Activated CD4-positive, alpha-beta T cell treated with anti-CD3 and anti-CD28 coated beads for 4 hours (primary cell): ENCODE data around the gene RBL2.
"Not testable (repeated sequence)": the region's sequence is repeated elsewhere in the genome, so short reads cannot be mapped to it uniquely, and the experiment has no call there.

Source experiments
- DNase-seq, 2 donors: peaks; one replicate each; pipeline ENCODE4 v3.0.0-alpha.2; 2020

Gene RBL2

DNA sequence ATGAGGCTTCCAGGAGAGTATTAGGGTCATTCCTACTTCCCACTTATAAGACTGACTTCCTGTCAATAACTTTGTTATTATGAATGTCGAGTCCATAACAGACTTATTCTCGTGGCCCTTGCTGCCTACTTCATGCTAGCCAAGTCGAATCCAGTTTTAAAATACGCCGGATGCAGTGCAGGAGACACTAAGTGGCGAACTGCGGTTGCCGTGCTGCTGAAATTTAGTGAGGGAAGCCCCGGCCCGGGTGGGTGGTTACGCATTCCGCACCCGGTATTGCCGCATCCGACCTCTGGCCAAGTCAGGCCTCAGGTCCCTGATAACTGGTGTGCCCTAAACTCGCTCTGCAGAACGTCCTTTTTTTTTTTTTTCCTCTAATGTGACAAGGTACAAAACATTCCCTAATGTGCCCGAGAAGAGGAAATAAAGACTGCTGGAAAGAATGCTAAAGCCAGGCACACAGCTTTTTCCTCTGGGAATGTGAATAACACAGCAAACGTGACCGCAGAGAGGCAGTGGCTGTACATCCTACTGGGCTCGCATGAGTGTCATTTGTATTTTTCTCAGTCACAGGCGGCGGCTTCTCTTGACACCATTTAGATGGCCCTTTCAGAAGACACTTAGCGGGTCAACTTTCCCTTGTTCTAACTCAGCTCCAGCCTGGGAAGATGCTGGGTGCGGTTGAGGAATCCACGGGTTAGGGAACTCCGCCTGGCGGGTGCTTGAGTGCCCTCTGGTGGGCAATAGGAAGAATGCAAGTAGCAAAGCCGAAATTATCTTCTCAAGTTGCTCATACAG is 75.8 kb downstream of the RBL2 start:
- peak; percentile 48 to 50 for DNase-seq

DNA sequence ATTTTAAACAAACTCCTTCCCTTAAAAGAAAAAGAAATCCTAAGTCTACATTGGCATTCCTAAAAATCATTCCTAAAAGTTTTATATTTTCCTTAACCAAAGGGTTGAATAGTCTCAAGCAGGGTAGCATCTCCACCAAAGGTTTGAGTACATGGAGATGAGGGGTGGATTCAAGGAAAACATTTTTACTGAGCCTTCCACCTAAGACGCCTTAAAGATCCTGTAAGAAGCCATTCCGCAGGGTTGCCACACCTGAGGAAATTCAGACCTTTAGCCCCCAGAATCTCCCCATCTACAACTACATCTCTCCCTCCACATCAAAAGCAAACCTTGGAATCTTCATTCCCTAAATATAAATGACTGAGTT is 76.4 kb downstream of the RBL2 start:
- DNase-seq, result no peak

DNA sequence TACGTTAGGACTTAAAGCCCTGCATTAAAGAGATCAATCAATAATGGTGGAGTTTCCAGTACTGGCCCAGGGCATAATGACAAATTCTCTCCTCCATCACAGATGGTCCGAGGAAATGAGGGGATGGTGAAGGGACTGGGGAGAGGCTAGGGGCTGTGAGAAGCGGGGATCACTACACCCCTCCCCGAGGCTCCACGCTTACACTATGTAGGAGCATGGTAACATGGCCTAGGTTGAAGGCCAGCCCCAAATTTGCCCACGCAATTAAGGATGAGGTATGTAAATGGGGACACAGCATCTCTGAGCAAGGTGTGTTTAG is 76.8 kb downstream of the RBL2 start:
- DNase-seq, result no peak

DNA sequence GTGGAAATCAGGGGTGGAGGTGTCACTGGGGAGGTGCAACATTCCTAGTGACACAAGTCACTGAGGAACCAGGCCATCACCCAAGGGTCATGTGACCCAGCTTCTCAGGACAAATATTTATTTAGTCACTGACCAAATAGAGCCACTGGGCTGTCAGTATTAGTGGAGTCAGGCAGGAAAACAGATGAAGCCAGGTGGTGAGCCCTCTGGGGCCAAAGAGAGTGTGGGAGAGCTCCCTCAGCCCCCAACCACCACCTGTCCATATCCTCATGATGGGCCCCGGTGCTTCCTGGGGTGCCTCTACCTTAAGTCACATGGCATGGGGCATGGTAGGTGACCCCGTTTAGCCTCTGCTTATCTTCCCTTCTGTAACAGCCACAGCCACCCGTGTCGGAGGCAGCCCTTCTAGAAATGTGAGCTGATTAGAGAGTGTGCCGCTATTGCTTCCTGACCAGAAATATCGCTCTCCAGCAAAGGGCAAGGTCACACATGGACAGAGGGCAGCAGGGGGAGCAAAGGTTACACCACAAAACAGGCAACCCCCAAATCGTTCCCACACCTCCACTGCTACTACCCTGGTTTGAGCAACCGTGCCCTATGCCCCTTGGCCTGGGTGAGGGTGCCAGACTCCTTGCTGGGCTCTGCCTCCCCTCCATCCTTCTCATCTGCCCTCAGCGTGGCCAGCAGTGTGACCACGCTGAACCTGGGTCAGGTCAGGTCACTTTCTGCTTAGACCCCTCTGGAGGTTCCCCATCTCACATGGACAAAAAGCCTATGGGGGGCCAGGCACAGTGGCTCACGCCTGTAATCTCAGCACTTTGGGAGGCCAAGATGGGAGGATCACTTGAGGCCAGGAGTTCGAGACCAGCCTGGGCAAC is 77.4 kb downstream of the RBL2 start:
- no peak for DNase-seq

DNA sequence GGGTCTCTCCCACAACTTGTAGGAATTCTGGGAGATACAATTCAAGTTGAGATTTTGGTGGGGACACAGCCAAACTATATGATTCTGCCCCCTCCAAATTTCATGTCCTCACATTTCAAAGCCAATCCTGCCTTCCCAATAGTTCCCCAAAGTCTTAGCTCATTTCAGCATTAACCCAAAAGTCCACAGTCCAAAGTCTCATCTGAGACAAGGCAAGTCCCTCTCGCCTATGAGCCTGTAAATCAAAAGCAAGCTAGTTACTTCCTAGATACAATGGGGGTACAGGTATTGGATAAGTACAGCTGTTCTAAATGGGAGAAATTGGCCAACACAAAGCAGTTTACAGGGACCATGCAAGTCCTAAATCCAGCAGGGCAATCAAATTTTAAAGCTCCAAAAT is 78.5 kb downstream of the RBL2 start:
- DNase-seq, result not testable (repeated sequence)

DNA sequence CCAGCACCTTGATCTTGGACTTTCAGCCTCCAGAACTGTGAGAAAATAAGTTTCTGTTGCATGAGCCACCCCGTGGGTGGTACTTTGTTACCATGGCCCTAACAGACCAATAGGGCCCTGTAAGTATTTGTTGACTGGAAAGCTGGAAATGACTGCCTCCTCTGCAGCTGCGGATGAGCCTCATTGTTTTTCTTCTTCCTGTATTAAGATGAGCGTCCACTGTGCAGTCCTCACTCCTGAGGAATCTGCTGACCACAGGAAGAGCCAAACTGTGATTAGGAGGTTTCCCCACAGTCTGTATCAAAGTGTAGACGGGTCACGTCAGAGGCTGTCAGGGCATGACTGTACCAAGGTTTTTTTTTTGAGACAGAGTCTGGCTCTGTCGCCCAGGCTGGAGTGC is 81.0 kb downstream of the RBL2 start:
- DNase-seq, result no peak

DNA sequence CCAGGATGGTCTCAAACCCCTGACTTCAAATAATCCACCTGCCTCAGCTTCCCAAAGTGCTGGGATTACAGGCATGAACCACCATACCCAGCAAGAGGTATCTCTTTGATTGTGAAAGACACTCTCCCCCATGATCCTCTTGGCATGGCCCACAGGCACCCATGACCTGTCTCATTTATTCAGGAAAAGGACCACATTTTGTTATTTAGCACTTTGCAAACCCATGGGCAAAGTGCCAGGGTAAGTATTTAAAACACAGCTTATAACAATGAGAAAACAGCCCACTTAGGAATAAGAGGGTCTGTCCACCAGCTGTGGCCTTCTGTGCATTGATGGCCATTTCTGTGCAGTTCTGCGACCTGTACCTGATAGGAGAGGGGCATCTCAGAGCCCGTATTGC is 81.5 kb downstream of the RBL2 start:
- DNase-seq, result no peak

DNA sequence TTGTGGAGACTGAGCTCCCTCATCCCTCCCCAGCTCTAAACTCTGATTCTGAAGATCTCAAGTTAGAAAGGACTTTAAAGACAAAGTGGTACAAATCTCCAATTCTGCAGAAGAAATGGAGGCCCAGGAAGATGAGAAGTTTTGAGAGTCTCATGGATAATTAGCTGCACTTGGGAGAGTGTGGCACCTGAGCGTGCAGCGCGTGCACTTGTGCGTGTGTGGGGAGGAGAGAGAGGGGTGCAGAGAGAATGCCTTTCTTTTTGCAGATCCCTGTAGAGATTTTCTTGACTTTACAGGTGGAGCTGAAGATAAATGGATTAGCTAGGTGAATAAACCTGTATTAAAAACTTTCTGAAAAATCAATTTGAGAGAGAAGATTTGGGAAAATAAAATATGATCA is 83.6 kb downstream of the RBL2 start:
- DNase-seq, result no peak

DNA sequence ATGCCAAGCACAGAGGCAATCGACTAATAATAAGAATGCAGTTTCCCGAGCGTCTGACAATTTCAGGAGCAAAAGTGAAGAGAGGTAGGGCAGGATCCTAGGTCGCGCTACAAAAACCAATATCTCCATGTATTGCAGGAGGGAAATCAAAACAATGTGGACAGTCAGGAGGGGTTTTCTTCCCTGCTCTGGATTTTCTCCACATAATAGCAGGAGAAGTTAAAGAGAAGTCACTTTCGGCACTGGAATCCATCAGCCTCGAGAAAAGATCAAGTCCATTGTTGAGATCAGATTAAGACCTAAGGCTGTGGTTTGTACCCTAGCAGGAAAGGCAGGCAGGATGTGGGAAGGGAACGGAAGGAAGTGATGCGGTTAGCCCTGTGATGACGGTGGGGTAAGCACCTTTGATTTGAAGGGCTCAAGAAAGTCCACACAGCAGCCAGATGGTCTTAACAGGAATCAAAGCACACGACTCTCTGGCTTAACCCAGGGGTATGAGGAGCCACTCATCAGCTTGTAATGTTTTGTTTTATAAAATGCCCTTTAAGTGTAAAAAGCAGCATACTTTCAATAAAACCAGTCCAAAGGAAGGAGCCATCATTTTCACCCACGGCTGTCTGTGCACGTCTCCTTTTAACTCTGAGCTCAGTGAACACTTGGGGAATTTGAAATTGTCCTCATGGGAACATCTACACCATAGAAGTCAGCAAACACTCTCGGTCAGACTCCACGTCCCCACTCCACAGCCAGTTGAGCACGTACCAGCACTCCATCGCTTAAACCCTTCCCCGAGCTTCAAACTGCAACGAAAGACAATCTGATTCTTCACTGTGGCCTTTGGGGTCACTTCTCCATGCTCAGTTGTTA is 84.5 kb downstream of the RBL2 start:
- DNase-seq, result peak; percentile 61 to 63

DNA sequence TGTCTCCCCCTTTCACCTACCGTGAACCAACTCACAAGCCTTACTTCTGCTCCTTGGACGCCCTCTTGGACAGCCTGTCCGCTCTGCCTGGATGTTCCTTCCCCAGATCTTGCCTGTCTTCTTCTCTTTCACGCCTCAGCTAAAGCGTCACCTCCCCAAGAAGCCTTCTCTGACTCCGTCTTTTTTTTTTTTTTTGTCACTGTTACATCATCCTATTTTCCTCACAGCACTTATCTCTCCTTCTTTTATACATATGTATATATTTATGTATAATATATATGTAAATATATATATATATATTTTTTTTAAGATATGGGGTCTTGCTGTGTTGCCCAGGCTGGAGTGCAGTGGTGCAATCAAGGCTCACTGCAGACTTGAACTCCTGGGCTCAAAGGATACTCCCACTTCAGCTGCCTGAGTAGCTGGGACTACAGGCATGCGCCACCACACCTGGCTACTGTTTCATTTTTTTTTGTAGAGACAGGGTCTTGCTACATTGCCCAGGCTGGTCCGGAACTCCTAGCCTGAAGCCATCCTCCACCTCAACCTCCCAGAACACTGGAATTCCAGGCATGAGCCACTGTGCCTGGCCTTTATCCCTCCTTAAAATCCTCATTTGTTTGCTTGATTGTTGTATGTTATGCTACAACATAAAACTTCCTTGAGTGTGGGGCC is 85.3 kb downstream of the RBL2 start:
- no peak for DNase-seq

DNA sequence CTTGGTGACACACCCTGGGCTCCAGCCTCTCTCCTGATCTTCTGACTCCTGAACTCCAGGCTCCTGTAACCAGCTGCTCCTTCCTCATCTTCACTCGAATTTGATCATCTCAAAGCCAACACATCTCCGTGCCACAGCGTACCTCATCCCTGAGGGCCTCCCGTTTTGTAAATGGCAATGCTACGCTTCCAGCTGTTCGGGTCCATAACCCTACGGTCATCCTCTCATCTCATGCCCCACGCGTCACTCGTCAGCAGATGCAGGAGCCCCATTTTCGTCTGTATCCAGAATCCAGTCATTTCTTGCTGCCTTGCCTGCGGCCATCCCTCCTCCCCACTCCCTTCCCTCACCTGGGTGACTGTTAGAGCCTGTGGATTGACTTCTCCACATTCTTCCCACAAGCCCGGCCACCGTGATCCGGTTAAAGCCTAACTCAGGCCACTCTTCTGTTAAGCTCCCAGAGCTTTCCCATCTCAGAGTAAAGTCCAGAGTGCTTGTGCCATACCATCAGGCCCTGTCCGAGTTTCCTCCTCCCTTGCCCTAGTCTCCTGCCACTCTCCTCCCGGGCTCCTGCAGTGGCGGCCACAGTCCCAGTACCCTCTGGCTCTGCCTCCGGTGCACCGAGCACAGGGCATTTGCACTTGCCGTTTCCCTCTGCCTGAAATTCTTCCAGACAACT is 89.0 kb downstream of the RBL2 start:
- DNase-seq, result no peak

DNA sequence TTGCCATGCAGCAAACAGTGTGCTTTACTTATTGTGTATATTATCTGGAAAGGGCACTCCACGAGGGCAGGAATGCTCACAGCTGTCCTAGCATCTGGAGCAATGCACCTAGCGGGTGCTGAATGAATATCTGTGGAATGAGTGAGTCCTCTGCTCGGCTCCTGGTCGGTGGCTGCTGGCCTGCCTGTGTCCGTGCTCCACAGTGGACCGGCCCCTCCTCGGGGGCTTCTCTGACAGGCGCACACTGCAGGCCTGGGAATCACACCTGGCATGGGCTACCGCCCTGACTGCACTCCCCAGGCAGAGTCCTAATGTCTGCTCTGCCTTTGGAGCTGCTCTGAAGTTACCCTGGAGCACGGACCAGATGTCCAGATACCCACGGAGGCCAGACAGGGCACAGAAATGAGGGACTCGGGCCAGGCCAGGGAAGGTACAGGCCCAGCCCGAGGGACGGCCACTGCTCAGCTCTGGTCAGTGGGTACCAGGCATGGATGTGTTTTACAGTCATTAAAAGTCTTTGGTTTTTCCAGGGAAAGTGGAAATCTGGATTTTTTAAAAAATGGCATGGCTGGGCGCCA is 89.8 kb downstream of the RBL2 start:
- DNase-seq, result no peak

DNA sequence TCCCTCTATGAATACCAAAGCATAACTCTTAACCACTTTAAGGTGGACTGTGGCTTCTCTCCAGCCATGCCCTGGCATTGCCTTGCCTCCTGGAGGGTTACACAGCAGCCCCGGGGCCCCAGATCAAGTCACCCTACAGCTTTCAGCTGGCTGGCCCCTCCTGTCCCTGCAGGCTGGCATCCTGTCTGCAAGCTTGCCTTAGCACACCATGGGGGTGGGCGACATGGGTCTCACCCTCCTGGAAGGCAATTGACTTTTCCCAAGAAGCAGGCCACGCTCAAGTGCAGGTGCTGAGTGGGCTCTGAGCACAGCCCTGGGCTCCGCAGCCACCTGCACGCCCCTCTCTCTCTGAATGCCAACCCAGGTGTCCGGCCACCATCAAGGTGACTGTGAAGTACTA is 94.5 kb downstream of the RBL2 start:
- no peak for DNase-seq

DNA sequence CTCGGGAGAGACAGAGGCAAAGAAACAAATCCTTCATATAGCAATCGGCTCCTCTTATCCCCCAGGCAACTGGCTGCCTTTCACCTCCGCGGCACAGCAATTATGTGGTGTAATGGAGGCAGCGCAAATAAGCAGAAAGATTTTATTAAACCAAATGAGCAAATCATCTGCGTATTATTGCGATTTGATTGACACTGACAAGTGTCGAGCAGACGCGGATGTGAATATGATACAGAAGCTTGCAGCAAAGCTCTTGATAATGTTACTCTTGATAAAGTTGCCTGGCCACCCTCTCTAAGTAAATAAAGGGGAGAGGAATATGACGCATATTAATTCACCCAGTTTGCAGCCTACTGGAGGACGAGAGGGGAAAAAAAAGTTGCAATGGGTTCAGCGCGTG is 95.2 kb downstream of the RBL2 start:
- DNase-seq, result no peak

DNA sequence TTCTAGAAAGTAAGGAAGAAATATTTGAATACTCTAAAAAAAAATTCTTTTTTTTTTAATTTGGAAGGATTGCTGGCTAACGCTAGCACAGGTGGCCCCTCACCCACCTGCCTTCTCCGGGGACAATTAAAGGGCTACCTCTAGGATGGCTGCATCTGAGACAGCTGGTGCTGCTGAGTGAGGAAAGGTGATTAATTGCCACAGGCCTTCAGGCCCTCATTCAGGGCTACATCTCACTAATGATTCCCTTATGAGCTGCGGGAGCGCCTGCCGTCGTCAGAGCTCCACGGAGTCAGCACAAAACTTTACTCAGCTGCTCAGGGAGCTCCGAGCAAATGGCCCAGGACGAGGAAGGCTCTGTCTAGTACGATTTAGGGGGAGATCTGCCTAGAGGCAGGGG is 95.8 kb downstream of the RBL2 start:
- DNase-seq, result no peak

DNA sequence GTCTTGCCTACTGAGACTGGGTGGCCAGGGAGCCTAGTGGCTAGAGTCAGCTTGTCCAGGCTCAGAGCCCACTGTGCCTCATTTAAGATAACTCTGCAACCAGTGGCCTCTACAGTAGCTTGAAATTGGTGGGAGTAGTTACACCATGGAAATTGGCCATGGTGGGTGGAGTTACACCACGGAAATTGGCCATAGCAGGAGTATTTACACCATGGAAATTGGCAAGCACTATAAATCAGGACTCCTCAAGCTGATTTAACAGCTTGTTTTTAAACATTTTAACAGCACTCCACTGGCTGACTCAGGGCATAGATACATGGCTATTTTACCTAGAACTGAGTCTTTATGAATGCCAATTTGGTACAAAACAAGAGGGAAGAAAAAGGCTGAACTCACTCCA is 96.5 kb downstream of the RBL2 start:
- no peak for DNase-seq

DNA sequence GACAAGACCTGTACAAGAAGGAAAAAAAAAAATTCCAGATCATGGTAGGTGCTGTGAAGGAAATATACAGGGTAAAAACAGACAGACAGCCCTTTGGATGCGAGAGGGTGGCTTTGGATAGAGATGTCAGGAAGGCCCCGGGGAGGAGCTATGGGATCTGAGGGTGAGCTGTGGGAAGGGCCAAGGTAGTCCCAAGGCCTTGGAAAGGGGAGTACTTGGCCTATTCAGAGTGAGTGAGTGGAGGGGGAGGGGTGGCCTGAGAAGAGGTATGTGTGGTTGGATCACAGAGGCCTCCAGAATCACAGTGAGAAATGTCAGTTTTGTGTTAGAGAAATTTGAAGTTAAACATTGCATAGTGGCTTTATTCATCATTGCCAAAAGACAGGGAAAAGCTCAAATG is 99.9 kb downstream of the RBL2 start:
- DNase-seq, result no peak

DNA sequence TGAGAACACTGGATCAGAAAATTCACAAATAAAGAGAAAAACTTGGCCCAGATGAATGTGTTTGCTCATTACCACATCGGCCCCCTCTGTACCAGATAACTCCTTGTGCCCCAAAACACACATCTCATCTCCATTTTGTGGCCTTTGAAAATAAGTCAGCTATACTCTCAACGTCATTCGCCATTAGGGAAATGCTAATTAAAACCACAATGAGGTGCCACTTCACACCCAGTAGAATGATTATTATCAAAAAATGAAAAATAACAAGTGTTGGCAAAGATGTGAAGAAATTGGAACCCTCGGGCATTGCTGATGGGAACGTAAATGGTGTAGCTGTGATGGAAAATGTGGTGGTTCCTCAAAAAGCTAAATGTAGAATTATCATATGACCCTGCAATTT is 103.4 kb downstream of the RBL2 start:
- DNase-seq, result no peak

DNA sequence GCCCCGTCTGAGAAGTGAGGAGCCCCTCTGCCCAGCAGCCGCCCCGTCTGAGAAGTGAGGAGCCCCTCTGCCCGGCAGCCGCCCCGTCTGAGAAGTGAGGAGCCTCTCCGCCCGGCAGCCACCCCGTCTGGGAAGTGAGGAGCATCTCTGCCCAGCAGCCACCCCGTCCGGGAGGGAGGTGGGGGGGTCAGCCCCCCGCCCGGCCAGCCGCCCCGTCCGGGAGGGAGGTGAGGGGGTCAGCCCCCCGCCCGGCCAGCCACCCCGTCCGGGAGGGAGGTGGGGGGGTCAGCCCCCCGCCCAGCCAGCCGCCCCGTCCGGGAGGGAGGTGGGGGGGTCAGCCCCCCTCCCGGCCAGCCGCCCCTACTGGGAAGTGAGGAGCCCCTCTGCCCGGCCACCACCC is 105.1 kb downstream of the RBL2 start:
- DNase-seq, result not testable (repeated sequence)

DNA sequence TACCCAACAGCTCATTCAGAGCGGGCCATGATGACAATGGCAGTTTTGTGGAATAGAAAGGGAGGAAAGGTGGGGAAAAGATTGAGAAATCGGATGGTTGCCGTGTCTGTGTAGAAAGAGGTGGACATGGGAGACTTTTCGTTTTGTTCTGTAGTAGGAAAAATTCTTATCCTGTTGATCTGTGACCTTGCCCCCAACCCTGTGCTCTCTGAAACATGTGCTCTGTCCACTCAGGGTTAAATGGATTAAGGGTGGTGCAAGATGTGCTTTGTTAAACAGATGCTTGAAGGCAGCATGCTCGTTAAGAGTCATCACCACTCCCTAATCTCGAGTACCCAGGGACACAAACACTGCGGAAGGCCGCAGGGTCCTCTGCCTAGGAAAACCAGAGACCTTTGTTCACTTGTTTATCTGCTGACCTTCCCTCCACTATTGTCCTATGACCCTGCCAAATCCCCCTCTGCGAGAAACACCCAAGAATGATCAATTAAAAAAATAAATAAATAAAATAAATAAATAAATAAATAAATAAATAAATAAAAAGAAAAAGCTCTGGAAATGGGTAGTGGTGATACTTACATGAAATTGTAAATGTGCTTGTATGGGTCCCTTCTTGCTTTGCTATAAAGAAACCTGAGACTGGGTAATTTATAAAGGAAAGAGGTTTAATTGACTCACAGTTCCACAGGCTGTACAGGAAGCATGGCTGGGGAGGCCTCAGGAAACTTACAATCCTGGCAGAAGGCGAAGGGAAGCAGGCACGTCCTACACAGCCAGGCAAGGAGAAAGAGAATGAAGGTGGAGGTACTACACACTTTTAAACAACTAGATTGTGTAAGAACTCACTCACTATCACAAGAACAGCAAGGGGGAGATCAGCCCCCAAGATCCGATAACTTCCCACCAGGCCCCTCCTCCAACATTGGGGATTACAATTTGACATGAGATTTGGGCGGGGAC is 105.8 kb downstream of the RBL2 start:
- not testable (repeated sequence) for DNase-seq
